Inferior parietal cortex (tissue), 1 donor: ENCODE data around the gene CDC42EP3.

Experiments used
- DNase-seq: peaks from one replicate; pipeline ENCODE4 v3.0.0-alpha.2; 2016; ENCODE audit errors: extremely low spot score

The CDC42EP3 gene

DNA sequence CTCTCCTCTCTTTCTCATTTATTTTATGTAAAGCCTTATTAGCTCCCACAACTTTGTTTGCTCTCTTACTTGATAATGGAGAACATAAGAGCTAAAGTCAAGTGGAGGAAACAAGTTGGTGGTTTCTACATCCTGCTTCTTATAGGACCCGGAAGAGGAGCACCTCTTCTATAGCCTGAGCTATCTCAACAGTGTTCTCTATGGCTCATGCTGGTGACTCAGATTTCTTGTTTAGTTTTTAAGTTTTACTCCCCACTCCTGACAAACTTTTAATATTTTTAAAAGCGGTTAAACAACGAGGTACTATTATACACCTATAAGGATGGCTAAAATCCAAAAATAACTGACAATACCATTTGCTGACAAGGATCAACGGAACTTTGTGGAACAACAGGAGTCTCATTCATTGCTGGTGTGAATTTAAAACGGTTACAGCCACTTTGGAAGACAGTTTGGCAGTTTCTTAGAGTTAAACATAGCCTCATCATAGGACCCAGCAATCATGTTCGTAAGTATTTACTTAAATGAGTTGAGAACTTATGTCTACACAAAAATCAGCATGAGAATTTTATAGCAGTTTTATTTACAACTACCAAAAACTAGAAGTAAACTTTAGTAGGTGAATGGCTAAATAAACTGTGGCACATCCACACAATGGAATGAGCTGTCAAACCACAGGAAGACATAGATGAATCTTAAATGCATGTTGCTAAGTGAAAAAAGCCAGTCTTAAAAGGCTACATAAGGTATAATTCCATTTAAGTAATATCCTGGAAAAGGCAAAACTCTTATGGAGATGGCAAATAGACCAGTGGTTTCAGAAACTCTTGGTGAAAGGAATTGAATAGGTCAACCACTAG, 12.7 kb upstream of the CDC42EP3 start:
- no peak for DNase-seq

DNA sequence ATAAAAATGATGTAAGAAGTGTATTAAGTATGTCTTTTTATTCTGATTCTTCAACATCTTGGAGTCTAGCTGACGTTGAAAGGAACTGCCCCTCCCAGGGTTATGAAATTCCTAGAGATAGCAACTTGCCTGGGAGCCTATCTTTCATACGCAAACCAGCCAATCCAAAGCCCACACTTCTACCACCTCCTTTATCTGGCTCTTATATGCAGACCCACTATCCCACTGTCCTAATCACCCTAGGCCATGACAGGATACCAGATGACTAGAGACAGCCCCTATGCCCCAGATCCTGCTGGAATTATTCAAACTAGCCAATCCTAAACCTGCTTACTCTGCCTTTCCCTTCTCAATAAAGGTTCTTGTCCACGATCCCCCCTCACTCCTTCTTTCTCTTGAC, 11.8 kb upstream of the CDC42EP3 start:
- no peak for DNase-seq

DNA sequence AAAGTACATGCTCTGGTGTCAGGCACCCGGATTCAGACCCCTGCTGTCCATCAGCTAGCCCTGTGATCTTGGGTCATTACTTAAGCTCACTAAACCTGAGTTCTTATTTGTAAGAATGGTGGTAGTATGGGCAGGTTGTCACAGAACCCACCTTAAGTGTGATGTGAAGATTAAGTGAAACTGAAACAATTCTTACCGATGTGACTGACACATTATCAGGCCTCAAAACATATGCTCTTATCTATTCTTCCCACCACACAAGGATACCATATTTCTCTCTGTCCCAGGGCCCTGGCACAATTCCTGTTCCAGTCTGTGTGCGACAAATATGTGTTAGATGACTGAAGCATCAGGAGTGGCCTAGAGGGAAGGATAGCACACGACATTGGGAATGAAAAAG, 11.0 kb upstream of the CDC42EP3 start:
- no peak for DNase-seq

DNA sequence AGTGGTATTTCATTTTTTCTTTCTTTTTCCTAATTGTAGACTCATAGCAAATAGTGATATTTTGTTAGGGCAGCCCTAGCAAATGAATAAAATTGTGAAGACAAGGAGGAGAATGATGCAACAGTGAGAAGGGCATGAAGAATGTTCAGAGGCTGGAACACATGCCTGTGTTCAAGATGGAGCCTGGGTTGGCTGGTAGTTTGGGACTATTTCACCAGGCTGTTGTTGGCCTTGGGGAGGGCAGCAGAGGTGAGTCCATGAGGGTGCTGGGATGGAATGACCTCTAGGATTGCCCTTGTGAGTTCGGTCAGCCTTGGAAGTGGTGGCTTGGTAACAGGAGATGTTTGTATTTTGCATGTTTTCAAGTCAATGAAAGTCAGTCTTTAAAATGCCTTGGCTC, 10.1 kb upstream of the CDC42EP3 start:
- DNase-seq: no peak

DNA sequence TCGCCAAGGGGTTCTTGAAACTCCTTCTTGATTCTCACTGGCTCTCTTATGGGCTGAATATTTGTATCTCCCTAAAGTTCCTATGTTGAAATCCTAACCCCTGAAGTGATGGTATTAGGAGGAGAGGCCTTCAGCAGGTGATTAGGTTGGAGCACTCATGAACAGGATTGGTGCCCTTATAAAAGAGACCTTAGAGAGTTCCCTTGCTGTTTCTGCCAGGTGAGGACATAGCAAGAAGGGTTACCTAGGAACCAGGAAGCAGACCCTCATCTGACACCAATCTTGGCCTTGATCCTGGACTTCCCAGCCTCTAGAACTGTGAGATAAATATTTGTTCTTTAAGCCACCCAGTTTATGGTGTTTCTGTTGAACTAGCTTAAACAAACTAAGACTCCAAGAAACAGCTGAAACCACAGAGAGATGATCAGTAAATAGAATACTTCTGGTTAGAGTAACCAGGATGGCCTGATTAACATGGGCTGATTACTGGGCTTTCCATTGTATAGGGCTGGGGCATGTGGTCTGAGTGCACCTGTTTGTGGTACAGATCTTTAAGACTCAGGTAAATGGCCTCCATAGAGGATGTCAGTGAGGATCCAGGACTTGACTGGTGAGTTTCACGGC, 7.7 kb upstream of the CDC42EP3 start:
- no peak for DNase-seq

DNA sequence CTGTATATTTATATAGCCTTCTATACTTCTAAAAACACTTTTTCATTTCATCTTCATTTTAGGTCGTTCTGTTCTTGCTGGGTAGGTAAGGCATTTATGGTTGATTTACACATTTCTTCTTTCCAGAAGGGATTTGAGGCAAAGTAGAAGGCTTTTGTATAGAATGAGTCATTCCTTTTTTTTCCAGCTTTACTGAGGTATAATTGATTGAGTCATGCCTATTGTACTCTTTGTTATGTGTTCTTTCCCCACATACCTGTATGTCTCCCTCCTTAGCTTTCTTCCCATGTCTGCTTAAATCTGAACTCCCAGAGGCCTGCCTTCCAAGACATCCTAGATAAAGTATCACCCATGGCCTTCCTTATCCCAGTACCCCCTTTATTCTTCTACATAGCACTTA, 4.8 kb upstream of the CDC42EP3 start:
- DNase-seq: no peak

DNA sequence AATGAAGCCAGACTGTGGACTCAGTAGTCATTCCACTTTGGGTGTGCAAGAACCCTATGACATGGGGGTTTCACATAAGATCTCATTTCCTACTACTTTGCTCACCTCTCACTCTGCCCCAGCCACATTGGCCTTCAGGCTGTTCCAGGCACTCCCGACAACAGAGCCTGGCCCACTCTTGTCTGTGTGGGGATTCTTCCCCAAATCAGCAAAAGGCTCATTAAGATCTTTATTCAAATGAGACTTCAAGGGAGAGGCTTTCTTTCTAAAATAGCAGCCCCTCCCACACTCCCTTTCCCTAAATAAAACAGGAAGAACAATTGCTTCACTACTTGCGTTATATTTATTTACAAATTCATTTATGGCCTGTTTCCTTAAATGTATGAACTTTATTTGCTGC, 3.5 kb upstream of the CDC42EP3 start:
- DNase-seq: no peak

DNA sequence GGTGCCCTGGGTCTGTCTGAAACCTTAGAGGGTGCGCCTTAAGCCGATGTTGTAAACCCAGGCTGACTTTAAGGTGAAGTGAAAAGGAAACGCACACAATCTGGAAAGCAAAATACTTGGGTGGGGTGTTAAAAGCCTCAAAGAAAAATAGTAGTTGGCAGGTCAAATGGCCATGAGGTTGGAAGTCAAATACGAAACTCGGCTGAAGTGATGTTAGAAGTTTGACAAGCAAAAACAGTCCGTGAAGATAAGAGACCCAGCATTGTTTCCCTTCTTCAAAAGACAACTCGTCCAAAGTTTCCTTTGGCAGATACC, 1.4 kb upstream of the CDC42EP3 start:
- no peak for DNase-seq

DNA sequence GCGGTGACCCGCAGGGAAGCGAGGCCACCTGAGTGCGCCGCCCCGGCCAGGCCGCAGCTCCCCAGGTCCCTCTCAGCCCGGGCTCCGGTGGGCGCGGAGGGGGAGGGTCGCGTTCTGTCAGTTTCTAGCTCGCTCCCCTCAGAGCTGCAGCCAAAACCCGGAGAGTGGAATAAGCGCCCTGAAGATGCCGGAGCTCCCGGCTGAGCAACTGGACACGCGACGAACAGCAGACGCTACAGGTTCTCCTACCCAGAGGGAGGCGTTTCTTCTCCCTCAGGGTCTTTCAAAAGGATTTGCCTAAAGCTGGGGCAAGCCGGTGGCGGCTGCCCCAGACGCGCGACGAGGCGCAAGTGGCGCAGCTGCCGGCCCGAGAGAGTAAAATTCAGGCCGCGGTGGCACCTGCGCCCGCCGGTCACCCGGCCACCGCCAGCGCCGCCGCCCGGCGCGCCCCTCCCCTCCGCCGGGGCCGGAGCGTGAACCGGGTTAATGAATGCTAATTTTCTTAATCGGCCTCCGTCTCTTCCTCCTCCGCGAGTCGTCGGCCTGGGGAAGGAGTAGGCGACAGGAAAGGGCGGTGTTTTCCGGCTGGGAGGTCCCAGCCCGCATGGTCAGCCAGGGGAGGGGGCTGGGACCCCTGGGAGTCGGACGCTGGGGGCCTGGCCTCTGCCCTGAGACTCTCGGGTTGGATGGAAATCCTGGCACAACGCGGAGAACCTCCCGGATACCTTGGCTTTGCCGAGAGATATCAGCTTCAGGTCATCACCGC, 845 bp upstream of the CDC42EP3 start:
- peak; percentile 61 for DNase-seq

DNA sequence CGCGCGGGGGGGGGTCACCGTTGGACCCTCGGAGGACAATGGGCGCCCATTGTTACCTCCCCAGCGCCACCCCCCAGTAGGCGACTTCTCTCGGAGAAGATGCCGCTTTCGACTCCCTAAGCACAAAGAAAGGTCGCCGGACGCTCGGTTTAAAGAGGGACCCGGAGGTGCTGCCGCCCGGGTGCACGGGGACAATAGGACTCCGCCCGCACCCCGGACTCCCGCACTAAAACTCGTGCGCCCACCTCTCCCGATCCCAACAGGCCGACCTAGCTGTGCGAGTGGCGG, 318 bp upstream of the CDC42EP3 start:
- DNase-seq: no peak

DNA sequence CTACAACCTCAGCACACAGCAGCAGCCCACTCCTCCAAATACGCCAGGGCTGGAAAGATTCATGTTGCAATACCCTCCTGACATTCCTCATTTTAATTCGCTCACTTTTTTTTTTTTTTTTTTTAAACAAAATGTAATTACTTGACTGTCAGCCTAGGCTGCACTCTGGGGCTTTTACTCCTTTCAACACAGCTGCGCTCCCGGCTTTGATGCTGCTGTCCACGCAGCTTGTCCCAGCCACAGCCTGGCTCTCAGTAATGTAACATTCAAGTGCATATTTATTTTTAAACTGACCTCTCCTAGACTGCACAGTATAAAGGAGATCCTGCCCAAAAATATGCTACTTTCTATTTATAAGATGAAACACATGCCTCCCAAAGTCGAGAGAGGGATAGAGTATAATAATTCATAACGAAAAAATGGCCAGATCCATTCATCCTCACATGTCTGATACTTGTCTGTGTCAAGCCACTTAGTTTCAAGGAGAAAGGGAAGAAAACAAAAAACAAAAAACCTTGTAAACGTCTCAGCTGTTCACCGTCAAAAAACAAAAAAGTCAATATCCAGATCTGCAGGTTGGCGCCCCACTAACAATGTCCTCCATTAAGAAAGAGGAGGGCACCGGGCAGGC, 949 bp downstream of the CDC42EP3 start:
- no peak for DNase-seq

DNA sequence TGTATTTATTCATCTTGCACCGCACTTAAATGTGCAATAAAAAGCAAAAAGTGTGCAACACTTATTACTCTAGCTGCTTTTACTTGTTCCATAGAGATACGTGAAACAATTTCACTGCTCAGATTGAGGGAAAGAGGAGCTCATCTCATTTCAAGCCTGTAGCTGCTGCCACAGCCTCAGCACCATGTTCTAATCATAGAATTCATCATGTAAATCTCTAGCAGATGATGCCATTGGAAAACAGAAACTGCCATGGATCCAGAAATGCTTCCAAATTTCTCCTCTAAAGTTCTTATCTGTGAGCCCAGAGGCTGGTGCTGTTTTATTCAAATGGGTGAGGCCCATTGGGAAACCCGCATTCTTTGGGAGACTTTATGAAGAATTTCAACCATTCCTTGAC, 2.0 kb downstream of the CDC42EP3 start:
- DNase-seq: no peak

DNA sequence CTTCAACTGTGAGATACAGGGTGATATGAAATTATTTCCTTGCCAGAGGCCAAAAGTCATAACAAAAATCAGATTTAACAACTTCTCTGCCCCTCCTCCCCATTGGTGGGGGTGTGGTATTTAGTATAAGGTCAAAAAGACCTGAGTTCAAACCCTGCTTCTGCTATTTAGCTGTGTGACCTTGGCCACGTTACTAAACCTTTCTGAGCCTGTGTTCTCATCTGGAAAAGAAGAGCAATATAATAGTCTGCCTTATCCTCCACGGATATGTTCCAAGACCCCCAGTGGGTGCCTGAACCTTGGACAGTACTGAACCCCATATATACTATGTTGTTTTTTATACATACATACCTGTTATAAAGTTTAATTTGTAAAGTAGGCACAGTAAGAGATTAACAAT, 3.7 kb downstream of the CDC42EP3 start:
- no peak for DNase-seq

DNA sequence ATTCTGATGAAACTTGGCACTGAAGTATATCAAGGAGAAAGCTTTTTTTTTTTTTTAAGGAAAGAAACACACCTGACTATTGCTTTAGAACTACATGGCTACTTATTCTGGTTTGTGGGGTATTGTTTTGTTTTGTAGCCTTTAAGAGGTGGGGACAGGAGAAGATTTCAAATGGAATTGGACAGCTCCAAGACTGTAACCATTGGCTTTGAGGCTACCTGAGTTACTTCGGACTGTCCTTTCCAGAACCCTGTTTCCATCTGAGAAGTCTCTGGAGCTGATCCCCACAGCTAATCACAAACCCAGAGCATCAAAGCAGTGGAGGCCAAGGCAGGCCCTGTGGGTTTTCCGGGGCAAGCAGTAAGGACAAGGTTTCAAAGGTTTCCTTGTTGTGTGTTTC, 4.7 kb downstream of the CDC42EP3 start:
- DNase-seq: no peak

DNA sequence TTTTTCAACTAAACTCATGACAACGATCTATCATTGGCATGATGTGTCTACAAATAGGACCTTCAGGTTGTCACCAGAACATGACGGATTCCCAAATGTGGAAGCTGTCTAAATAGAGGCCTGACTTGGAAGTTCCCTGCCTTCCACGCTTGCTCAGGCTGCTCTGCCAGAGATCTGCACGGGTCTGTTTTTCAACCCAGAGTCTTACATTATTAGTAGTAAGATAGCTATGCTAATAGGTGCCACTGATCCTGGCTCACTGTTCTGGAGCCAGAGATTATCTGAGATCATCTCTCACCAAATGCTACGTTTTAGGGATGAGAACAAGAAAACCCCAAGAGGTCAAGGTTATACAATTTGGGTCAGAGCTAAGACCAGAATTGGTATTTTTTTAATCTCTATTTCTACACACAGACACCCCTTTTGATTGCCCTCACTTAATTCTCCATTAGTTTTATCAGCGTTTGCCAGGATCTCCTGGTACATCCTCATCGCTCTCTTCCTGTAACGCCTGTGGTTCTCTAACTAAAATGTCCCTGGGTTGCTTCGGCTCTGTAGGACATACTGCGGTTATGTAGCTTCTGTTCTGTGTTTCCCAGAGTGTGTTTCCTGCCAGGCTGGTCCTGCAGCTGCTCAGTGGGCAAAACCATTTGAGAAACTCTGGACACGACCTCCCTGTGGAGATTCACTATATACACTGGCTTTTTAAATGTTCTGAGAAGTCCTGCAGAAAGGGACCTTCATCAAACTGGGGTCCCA, 5.7 kb downstream of the CDC42EP3 start:
- DNase-seq: no peak

DNA sequence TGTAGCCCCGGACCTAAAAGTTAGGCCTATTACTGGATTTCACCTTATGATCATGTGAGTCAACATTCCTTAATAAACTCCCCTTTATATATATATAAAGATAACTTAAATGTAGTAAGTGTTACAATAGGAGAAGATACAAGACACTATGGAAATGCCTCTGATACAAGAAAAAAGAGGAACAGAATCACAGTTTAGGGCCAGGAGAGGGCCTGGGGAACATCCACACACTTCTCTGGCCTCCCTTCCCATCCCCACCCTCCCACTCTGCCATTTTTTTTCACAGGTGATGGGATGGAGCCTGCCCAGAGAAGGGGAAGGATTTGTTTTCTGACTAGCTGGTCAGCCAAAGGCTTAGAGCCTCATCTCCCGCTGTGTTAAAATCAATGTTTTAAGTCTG, 6.4 kb downstream of the CDC42EP3 start:
- DNase-seq: no peak

DNA sequence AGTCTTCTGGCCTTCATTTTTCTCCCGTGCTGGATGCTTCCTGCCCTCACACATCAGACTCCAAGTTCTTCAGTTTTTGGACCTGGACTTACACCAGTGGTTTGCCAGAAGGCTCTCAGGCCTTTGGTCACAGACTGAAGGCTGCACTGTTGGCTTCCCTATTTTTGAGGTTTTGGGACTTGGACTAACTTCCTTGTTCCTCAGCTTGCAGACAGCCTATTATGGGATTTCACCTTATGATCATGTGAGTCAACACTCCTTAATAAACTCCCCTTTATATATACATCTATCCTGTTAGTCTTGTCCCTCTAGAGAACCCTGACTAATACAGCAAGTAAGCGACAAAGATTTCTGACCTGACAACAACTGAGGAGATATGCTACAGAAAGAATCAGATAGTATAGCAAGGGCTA, 7.2 kb downstream of the CDC42EP3 start:
- DNase-seq: no peak

DNA sequence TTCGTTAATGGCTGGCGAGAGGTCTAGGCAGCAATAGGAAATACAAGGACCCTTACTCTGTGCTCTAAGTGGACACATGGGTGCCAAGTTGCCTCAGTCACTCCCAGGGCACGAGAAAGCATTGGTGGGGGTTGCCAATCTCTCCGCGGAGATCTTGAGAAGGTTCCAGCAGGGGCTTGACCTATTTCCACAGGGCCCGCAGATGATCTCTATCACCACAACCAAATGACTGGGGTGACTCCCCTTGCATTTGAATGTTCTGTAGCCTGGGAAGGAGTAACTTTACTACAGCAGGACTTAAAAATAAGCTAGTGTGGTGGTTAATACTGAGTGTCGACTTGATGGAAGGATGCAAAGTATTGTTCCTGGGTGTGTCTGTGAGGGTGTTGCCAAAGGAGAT, 8.1 kb downstream of the CDC42EP3 start:
- no peak for DNase-seq

DNA sequence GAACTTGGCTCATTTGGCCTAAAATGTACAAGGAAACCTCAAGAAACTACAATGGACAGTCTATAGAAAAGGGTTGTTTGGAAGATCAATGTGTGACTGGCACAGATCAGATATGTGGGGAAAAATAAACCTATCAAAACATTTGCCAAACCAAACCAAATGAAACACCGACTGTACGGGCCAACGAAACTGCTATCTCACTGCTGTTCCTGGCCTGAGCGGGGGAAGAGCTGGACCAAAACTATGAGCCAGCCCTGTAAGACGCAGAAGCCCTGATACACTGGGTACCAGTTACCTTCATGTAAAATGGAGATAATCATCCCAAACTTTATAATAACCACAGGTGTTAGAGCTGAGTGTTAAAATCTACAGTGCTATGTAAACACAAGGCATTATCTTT, 11.7 kb downstream of the CDC42EP3 start:
- no peak for DNase-seq

DNA sequence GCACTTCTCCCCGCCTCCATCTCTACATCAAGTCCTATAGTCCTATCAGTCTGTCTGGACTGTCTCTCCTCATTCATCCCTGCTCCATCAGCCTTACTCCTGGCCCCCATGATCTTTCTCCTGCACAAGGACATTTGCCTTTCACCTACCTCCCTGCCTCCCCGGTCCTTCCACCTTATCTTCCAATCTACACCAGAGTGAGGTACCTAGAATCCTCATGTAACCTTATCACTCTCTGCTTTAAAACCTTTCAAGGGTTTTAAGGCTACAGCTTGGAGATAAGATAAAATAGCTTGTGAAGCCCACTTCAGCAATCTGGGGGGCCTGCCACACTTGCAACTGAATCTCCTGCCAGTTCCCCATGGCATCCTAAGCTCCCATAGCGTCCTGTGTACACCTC, 12.8 kb downstream of the CDC42EP3 start:
- no peak for DNase-seq

DNA sequence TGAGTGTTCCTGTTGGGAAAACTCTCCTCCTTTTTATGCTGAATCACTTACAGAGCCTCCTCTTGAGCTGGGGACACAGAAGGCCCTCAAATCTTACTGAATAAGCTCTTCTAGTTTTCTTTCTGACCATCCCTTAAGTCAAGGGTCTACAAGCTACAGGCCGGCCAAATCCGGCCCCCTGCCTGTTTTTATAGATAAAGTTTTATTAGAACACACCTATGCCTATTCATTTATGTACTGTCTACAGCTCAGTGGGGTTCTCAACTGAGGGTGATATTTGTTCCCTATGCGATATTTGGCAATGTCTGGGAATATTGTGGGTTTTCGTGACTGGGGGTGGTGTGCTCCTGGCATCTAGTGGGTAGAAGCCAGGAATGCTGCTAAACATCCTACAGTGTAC, 14.0 kb downstream of the CDC42EP3 start:
- no peak for DNase-seq
